ENCODE results near the gene C17orf58.

DNA sequence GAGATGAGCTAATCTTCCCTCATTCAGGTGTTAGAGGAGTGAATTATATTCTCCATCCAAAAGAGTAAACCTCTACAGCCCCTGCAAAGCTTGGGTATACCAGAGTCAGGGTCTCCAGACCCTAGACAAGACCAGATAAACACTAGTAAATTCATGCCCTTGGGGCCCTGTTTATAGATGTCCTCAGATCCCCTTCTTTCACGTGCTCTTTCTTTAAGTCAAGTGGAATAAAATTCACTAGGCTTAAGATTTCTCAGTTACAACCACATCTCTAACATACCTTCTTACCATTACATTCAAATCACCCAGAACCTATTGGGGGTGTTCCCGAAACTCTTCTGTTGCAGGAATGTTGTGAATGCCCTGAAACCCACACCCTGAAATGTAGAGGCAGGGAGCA is 2.2 kb upstream of the C17orf58 start:
- TF ChIP-seq, protein P1, sequence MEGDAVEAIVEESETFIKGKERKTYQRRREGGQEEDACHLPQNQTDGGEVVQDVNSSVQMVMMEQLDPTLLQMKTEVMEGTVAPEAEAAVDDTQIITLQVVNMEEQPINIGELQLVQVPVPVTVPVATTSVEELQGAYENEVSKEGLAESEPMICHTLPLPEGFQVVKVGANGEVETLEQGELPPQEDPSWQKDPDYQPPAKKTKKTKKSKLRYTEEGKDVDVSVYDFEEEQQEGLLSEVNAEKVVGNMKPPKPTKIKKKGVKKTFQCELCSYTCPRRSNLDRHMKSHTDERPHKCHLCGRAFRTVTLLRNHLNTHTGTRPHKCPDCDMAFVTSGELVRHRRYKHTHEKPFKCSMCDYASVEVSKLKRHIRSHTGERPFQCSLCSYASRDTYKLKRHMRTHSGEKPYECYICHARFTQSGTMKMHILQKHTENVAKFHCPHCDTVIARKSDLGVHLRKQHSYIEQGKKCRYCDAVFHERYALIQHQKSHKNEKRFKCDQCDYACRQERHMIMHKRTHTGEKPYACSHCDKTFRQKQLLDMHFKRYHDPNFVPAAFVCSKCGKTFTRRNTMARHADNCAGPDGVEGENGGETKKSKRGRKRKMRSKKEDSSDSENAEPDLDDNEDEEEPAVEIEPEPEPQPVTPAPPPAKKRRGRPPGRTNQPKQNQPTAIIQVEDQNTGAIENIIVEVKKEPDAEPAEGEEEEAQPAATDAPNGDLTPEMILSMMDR (conservative IDR thresholded peaks at IDR 0.05; ENCODE audit: low read depth, low read length) = no peak
- TF ChIP-seq EZH2 (IDR thresholded peaks at IDR 0.05; ENCODE audit: borderline replicate concordance, low read depth, low read length, poor library complexity, severe bottlenecking) = no peak
